Posterior vena cava (tissue), 2 donors: Measurements from ENCODE around the gene F2. TPM values are rescaled to one million over a fixed set of nuclear protein-coding genes. Genes with fewer than 3 reads are reported as not detected.

Source experiments
- microRNA-seq, 2 donors: library from miRNA; unstranded; fragments of <30 nt; microRNA quantifications; one replicate each; pipeline ENCODE4 v1.2.0, GENCODE V29; 2020 to 2021; ENCODE audit warnings: borderline microRNAs expressed in 2 of 2
- total RNA-seq, 2 donors: library from RNA; stranded (reverse); fragmentation: NEBNext Ultra II Directional; extraction: Animal tissue kit (Norgen Biotek cat#: 25700); gene quantifications; one replicate each; pipeline ENCODE4 v1.2.1, GENCODE V29; 2021
- donor health status: DM: yes; HTN: yes; CAD: no.
- donor health status: DM: yes; HTN: yes; CAD: no.

The F2 gene
- total RNA-seq, 2 donors from 2014 or later = not detected

Small RNAs within 50 kb of the gene (microRNA-seq; reads per million reads assigned to microRNA genes)
- gene MIR5582 = 0 to 0.26 reads per million in 2 donors

Other genes starting within 250 kb of the F2 start
- 10 to 100 TPM; 25.9 to 27.3 TPM for gene AMBRA1, start 125.2 kb upstream of the F2 start, total RNA-seq
- gene HARBI1, start 102.0 kb upstream of the F2 start, total RNA-seq = 1 to 10 TPM; 3.5 to 3.9 TPM
- gene ATG13, start 101.7 kb upstream of the F2 start, total RNA-seq = 10 to 100 TPM; 40.8 to 52.9 TPM
- 100 to 1,000 TPM; 265 to 283 TPM for gene ARHGAP1, start 18.6 kb upstream of the F2 start, total RNA-seq
- 1 to 10 TPM; 5.4 to 5.7 TPM for gene ZNF408, start 18.2 kb upstream of the F2 start, total RNA-seq
- gene CKAP5, start 127.1 kb downstream of the F2 start, total RNA-seq = 10 to 100 TPM; 56.8 to 66.4 TPM
- gene LRP4, start 199.3 kb downstream of the F2 start, total RNA-seq = 10 to 100 TPM in 1 of 2 donors, 1 to 10 TPM in 1; 9.1 to 10.1 TPM
- 10 to 100 TPM; 17.8 to 19.8 TPM for gene CSTPP1, start 217.5 kb downstream of the F2 start, total RNA-seq